PC-3 (cell line): ENCODE data around the gene ANKS4B. TPM values are rescaled to one million over a fixed set of nuclear protein-coding genes. Genes with fewer than 3 reads are reported as not detected.

Experiments
- ATAC-seq: fragments of 200-7000 bp; cut with Tn5 transposase; 2 replicates; pipeline ENCODE4 v1.9.1; 2020; ENCODE audit warnings: mild to moderate bottlenecking, moderate library complexity
- BruUV-seq: library from RNA; stranded (reverse); fragments of 400-500 nt; replicated peaks from 2 replicates; lab custom pipeline; 2021; lab: Mats Ljungman, UMichigan
- CTCF ChIA-PET: fragments of 300-600 bp; sonication (Branson Sonifier 250); formaldehyde crosslinking; loops from one replicate; lab custom pipeline; 2022; ENCODE audit warnings: antibody characterized with exemption; lab: Charles Lee
- POLR2A ChIA-PET: fragments of 300-600 bp; sonication (Branson Sonifier 250); formaldehyde crosslinking; loops from one replicate; lab custom pipeline; 2022; ENCODE audit warnings: antibody characterized with exemption; ENCODE audit not compliant: unreplicated experiment; lab: Charles Lee
- DNase-seq: peaks from one replicate; pipeline ENCODE4 v3.0.0-alpha.2; 2015
- H2AFZ ChIP-seq: fragments of 300-600 bp; sonication (generic); 2 replicates; pipeline ENCODE4 v1.6.0; 2016; ENCODE audit warnings: antibody characterized with exemption, low read length
- H3F3A ChIP-seq: fragments of 300-600 bp; sonication (generic); one replicate; pipeline ENCODE4 v1.6.0; 2017; ENCODE audit warnings: antibody characterized with exemption, low read length, control low read depth, mild to moderate bottlenecking; ENCODE audit not compliant: unreplicated experiment
- H3K27ac ChIP-seq: fragments of 300-600 bp; sonication (generic); 2 replicates; pipeline ENCODE4 v1.5.1; 2016; ENCODE audit warnings: mild to moderate bottlenecking, low read length
- H3K27me3 ChIP-seq: fragments of 300-600 bp; sonication (generic); 2 replicates; pipeline ENCODE4 v1.6.1; 2016; ENCODE audit warnings: low read length, mixed read lengths
- H3K36me3 ChIP-seq: fragments of 300-600 bp; sonication (generic); 2 replicates; pipeline ENCODE4 v1.6.1; 2016; ENCODE audit warnings: low read depth, mixed run types, low read length, mixed read lengths
- H3K4me1 ChIP-seq: fragments of 300-600 bp; sonication (generic); 2 replicates; pipeline ENCODE4 v1.5.1; 2016; ENCODE audit warnings: low read length; ENCODE audit not compliant: insufficient read depth
- H3K4me2 ChIP-seq: fragments of 300-600 bp; sonication (generic); 2 replicates; pipeline ENCODE4 v1.6.0; 2016; ENCODE audit warnings: low read length
- H3K4me3 ChIP-seq: fragments of 300-600 bp; sonication (generic); 2 replicates; pipeline ENCODE4 v1.5.1; 2016; ENCODE audit warnings: mild to moderate bottlenecking, low read length, mixed read lengths
- H3K79me2 ChIP-seq: fragments of 300-600 bp; sonication (generic); 2 replicates; pipeline ENCODE4 v1.6.1; 2017; ENCODE audit warnings: low read length, mixed read lengths
- H3K9ac ChIP-seq: fragments of 300-600 bp; sonication (generic); 2 replicates; pipeline ENCODE4 v1.6.0; 2016; ENCODE audit warnings: mild to moderate bottlenecking, low read length
- H3K9me2 ChIP-seq: fragments of 300-600 bp; sonication (generic); replicated peaks from 2 replicates; pipeline ENCODE4 v1.6.1; 2016; ENCODE audit warnings: mixed run types, low read length, mixed read lengths
- H3K9me3 ChIP-seq: fragments of 300-600 bp; sonication (generic); 2 replicates; pipeline ENCODE4 v1.6.1; 2016; ENCODE audit warnings: low read length, mixed read lengths
- H4K20me1 ChIP-seq: fragments of 300-600 bp; sonication (generic); 2 replicates; pipeline ENCODE4 v1.6.1; 2016; ENCODE audit warnings: low read length, mixed read lengths
- EZH2 ChIP-seq: fragments of 300-600 bp; sonication (generic); IDR thresholded peaks from one replicate; pipeline ENCODE4 v1.6.1; 2017; ENCODE audit warnings: antibody characterized with exemption, mild to moderate bottlenecking, low read length; ENCODE audit not compliant: unreplicated experiment
- EZH2phosphoT487 ChIP-seq: fragments of 300-600 bp; sonication (generic); IDR thresholded peaks from 2 replicates; pipeline ENCODE4 v1.6.1; 2018; ENCODE audit warnings: mild to moderate bottlenecking, antibody characterized with exemption, low read length, borderline replicate concordance
- intact Hi-C: fragments of 100-400 bp; cut with micrococcal nuclease; formaldehyde crosslinking; loops from 2 replicates; pipeline ENCODE4 v1.9.0; 2023
- total RNA-seq: library from RNA; depleted of rRNA; stranded (reverse); fragments of >200 nt; gene quantifications from 2 replicates; pipeline ENCODE4 v1.2.3, GENCODE V29; 2014
- TF ChIP-seq, protein P1 (sequence below): fragments of 300-600 bp; sonication (generic); conservative IDR thresholded peaks from 2 replicates; pipeline ENCODE4 v1.5.1; 2017; ENCODE audit warnings: antibody characterized with exemption, low read depth, mild to moderate bottlenecking, low read length

Gene ANKS4B
- total RNA-seq, 1 experiment from 2014 or later = not detected

GRCh38 chr16:21218153-21218552 lies 15.3 kb upstream of the ANKS4B start:
- CTCF ChIA-PET = no interaction called here
- H3K79me2 ChIP-seq = no peaks in the 10 kb centered on the region
- H3K27me3 ChIP-seq = peaks cover 7% of the 10 kb centered on the region
- TF ChIP-seq EZH2phosphoT487 (no peak), EZH2 (no peak)
- TF ChIP-seq, protein P1, sequence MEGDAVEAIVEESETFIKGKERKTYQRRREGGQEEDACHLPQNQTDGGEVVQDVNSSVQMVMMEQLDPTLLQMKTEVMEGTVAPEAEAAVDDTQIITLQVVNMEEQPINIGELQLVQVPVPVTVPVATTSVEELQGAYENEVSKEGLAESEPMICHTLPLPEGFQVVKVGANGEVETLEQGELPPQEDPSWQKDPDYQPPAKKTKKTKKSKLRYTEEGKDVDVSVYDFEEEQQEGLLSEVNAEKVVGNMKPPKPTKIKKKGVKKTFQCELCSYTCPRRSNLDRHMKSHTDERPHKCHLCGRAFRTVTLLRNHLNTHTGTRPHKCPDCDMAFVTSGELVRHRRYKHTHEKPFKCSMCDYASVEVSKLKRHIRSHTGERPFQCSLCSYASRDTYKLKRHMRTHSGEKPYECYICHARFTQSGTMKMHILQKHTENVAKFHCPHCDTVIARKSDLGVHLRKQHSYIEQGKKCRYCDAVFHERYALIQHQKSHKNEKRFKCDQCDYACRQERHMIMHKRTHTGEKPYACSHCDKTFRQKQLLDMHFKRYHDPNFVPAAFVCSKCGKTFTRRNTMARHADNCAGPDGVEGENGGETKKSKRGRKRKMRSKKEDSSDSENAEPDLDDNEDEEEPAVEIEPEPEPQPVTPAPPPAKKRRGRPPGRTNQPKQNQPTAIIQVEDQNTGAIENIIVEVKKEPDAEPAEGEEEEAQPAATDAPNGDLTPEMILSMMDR = no peak
- no peaks in the 10 kb centered on the region for H3F3A ChIP-seq
- H3K9me3 ChIP-seq = no peaks in the 10 kb centered on the region
- no peak overlapping the region for H3K9ac ChIP-seq
- H2AFZ ChIP-seq = no peak overlapping the region
- no peak for ATAC-seq
- no peak overlapping the region for H3K4me3 ChIP-seq
- DNase-seq = no peak
- no peak overlapping the region for H3K27ac ChIP-seq
- H4K20me1 ChIP-seq = no peaks in the 10 kb centered on the region
- no peaks in the 10 kb centered on the region for H3K9me2 ChIP-seq
- H3K36me3 ChIP-seq = no peaks in the 10 kb centered on the region
- no peaks in the 10 kb centered on the region for H3K4me1 ChIP-seq
- no peak overlapping the region for H3K4me2 ChIP-seq
- intact Hi-C loops = no loop called here
- POLR2A ChIA-PET = no interaction called here
- BruUV-seq = no TSS peak

GRCh38 chr16:21219551-21219950 lies 13.9 kb upstream of the ANKS4B start:
- no TSS peak for BruUV-seq
- POLR2A ChIA-PET = no interaction called here
- intact Hi-C loops = no loop called here

More at GRCh38 chr16:21219551-21219950, 13.9 kb upstream of the ANKS4B start:
- Histone ChIP-seq H3K79me2 (no peaks in the 10 kb centered on the region), H3F3A (no peaks in the 10 kb centered on the region), H3K4me1 (no peaks in the 10 kb centered on the region), H3K9me2 (no peaks in the 10 kb centered on the region), H4K20me1 (no peaks in the 10 kb centered on the region), H3K27me3 (peaks cover 14% of the 10 kb centered on the region), H3K9ac (no peak overlapping the region), H3K4me2 (no peak overlapping the region), H3K36me3 (no peaks in the 10 kb centered on the region), H3K27ac (no peak overlapping the region), H2AFZ (no peak overlapping the region), H3K9me3 (no peaks in the 10 kb centered on the region), H3K4me3 (no peak overlapping the region)
- CTCF ChIA-PET = no interaction called here
- no peak for TF ChIP-seq EZH2phosphoT487
- TF ChIP-seq, protein P1 = no peak
- no peak for TF ChIP-seq EZH2
- ATAC-seq = no peak
- DNase-seq = no peak
